ENCODE results near the gene FBXO39. TPM values are rescaled to one million over a fixed set of nuclear protein-coding genes. Genes with fewer than 3 reads are reported as not detected.
A peak's percentile ranks its signal among the peaks of the same experiment; 100 is the strongest.
"Not testable (repeated sequence)": the region's sequence is repeated elsewhere in the genome, so short reads cannot be mapped to it uniquely, and the experiment has no call there.

The FBXO39 gene
- total and polyA plus RNA-seq, 5 donors from 2014 or later = 0.13 to 0.54 TPM; not detected in 3

DNA sequence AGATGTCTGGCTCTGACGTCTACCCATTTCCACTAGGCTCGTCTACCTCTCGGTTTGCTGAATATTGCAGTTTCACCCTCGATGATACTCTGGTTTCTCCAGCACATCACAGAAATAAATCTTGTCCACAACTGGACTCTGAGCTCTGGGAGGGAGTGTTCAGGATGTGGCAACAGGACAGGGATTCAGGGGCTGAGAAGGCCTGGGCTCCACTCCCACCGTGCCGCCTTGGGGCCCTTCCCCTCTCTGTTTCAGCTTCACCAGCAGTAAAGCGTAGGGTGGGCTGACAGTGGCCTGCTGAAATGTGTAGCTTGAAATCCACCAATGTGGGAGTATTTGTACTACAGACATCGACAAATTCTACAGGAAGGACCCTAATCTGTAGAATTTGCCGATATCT, 35.5 kb downstream of the FBXO39 start:
- H3K4me3 Mint-ChIP-seq = no peak overlapping the region
- Histone ChIP-seq H3K4me3 (ENCODE audit: low read depth, low read length) (no peak overlapping the region), H3K27me3 (ENCODE audit: control insufficient read depth, insufficient read depth, low read length) (peaks cover 5% of the 10 kb centered on the region), H3K9me3 (ENCODE audit: control insufficient read depth in 2 of 2, low read length in 2 of 2) (no peaks in the 10 kb centered on the region), H3K4me1 (ENCODE audit: control insufficient read depth, insufficient read depth, low read length, poor library complexity, severe bottlenecking) (no peaks in the 10 kb centered on the region), H3K36me3 (ENCODE audit: control insufficient read depth, insufficient read depth, low read length) (no peaks in the 10 kb centered on the region), H3K27ac (ENCODE audit: insufficient read depth, low read length, poor library complexity, severe bottlenecking) (no peak overlapping the region)
- H3K4me1 Mint-ChIP-seq = no peaks in the 10 kb centered on the region
- H3K36me3 Mint-ChIP-seq = no peaks in the 10 kb centered on the region
- ATAC-seq (ENCODE audit: low read depth in 2 of 2) (no peak), DNase-seq (no peak)
- H3K27me3 Mint-ChIP-seq = peaks cover 18% of the 10 kb centered on the region
- H3K9me3 Mint-ChIP-seq = no peaks in the 10 kb centered on the region
- H3K27ac Mint-ChIP-seq = no peak overlapping the region

DNA sequence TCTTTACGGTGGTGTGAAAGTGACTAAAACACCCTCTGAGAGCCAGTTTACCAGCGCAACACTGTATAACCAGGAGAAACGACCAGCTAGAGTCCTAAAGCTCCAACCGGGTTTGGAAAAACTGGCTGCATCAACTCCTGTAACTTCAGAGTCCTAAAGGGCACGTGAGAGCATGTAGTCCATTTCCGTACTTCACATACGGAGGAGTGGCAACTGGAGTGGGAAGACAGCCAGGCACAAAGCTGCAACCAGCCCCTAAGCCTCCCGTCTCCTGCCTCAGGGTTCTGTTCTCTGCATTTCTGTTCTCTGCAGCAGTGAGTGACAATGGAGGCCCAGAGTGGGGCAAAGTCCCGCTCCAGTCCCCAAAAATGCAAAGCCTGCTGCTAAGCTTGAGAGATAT, 36.3 kb downstream of the FBXO39 start:
- DNase-seq = no peak
- no peaks in the 10 kb centered on the region for H3K9me3 Mint-ChIP-seq
- no peaks in the 10 kb centered on the region for H3K9me3 ChIP-seq (ENCODE audit: control insufficient read depth in 2 of 2, low read length in 2 of 2)
- H3K36me3 ChIP-seq (ENCODE audit: control insufficient read depth, insufficient read depth, low read length) = no peaks in the 10 kb centered on the region
- H3K4me3 ChIP-seq (ENCODE audit: low read depth, low read length) = no peak overlapping the region
- H3K27ac ChIP-seq (ENCODE audit: insufficient read depth, low read length, poor library complexity, severe bottlenecking) = no peak overlapping the region
- H3K27me3 ChIP-seq (ENCODE audit: control insufficient read depth, insufficient read depth, low read length) = peaks cover 5% of the 10 kb centered on the region
- H3K4me3 Mint-ChIP-seq = no peak overlapping the region
- no peak for ATAC-seq (ENCODE audit: low read depth in 2 of 2)
- H3K27ac Mint-ChIP-seq = no peak overlapping the region
- H3K4me1 Mint-ChIP-seq = no peaks in the 10 kb centered on the region
- peaks cover 15% of the 10 kb centered on the region for H3K27me3 Mint-ChIP-seq
- H3K4me1 ChIP-seq (ENCODE audit: control insufficient read depth, insufficient read depth, low read length, poor library complexity, severe bottlenecking) = no peaks in the 10 kb centered on the region
- H3K36me3 Mint-ChIP-seq = no peaks in the 10 kb centered on the region

DNA sequence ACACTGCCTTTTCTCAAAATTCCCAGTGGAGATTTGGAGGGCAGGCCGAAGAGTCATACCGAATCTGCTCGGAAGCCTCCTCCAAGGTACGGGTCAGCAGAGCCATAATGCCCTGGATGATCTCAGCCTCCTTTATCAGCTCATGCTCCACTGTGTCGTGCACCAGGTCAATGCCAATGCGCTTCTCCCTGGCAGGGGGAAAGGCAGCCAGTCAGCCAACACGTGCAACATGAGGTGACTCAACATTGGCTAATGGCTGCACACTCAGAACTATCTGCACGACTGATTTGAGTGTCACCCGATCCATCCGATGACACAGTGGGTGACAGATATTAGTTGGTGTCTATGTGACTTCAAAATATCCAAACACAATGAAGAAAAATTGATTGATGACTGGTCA, 39.8 kb downstream of the FBXO39 start:
- Mint-ChIP-seq H3K27ac (no peak overlapping the region), H3K27me3 (peaks cover 22% of the 10 kb centered on the region), H3K9me3 (peaks cover 0 to 1% (median 0%) of the 10 kb centered on the region in 7 donors), H3K4me3 (no peak overlapping the region), H3K4me1 (peaks cover 0 to 2% (median 0%) of the 10 kb centered on the region in 4 donors), H3K36me3 (no peaks in the 10 kb centered on the region)
- H3K4me3 ChIP-seq (ENCODE audit: low read depth, low read length) = no peak overlapping the region
- no peak overlapping the region for H3K27ac ChIP-seq (ENCODE audit: insufficient read depth, low read length, poor library complexity, severe bottlenecking)
- ATAC-seq (ENCODE audit: low read depth in 2 of 2) (no peak), DNase-seq (no peak)
- H3K4me1 ChIP-seq (ENCODE audit: control insufficient read depth, insufficient read depth, low read length, poor library complexity, severe bottlenecking) = no peaks in the 10 kb centered on the region
- H3K27me3 ChIP-seq (ENCODE audit: control insufficient read depth, insufficient read depth, low read length) = no peaks in the 10 kb centered on the region
- H3K36me3 ChIP-seq (ENCODE audit: control insufficient read depth, insufficient read depth, low read length) = no peaks in the 10 kb centered on the region
- no peaks in the 10 kb centered on the region for H3K9me3 ChIP-seq (ENCODE audit: control insufficient read depth in 2 of 2, low read length in 2 of 2)

DNA sequence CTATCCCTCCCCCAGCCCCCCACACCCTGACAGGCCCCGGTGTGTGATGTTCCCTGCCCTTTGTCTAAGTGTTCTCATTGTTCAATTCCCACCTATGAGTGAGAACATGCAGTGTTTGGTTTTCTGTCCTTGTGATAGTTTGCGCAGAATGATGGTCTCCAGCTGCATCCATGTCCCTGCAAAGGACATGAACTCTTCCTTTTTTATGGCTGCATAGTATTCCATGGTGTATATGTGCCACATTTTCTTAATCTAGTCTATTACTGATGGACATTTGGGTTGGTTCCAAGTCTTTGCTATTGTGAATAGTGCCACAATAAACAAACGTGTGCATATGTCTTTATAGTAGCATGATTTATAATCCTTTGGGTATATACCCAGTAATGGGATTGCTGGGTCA, 40.4 kb downstream of the FBXO39 start:
- H3K9me3 ChIP-seq (ENCODE audit: control insufficient read depth in 2 of 2, low read length in 2 of 2); H3K4me3 Mint-ChIP-seq; H3K36me3 Mint-ChIP-seq; H3K4me3 ChIP-seq (ENCODE audit: low read depth, low read length); H3K9me3 Mint-ChIP-seq; H3K27me3 ChIP-seq (ENCODE audit: control insufficient read depth, insufficient read depth, low read length); DNase-seq; H3K4me1 Mint-ChIP-seq; H3K27ac ChIP-seq (ENCODE audit: insufficient read depth, low read length, poor library complexity, severe bottlenecking); H3K27ac Mint-ChIP-seq; H3K4me1 ChIP-seq (ENCODE audit: control insufficient read depth, insufficient read depth, low read length, poor library complexity, severe bottlenecking); ATAC-seq (ENCODE audit: low read depth in 2 of 2); H3K36me3 ChIP-seq (ENCODE audit: control insufficient read depth, insufficient read depth, low read length): not testable (repeated sequence)
- H3K27me3 Mint-ChIP-seq = peaks cover 28% of the 10 kb centered on the region

DNA sequence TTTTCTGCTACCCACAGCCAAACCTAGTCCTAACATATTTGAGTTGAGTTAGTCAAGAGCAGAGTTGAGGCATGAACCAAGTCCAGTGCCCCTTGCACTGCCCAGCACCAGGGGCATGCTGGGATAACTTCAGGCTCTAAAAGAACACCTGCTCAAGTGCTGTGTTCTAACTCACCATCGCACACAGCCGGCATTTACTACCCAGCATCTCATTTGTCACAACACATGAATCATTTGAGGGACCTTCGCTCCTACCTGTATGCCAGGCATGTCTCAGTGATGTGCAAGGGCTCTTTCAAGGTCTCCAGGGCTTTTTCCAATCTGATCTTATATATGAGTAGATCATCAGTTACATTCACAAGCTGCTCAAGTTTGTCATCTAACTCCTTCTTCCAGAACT, 42.9 kb downstream of the FBXO39 start:
- H3K4me1 ChIP-seq (ENCODE audit: control insufficient read depth, insufficient read depth, low read length, poor library complexity, severe bottlenecking) = no peaks in the 10 kb centered on the region
- H3K9me3 Mint-ChIP-seq = peaks cover 0 to 1% (median 0%) of the 10 kb centered on the region in 7 donors
- no peaks in the 10 kb centered on the region for H3K9me3 ChIP-seq (ENCODE audit: control insufficient read depth in 2 of 2, low read length in 2 of 2)
- peaks cover 0 to 4% (median 1%) of the 10 kb centered on the region in 4 donors for H3K4me1 Mint-ChIP-seq
- H3K27me3 Mint-ChIP-seq = peaks cover 48% of the 10 kb centered on the region
- no peak overlapping the region for H3K4me3 ChIP-seq (ENCODE audit: low read depth, low read length)
- H3K27me3 ChIP-seq (ENCODE audit: control insufficient read depth, insufficient read depth, low read length) = peaks cover 2% of the 10 kb centered on the region
- H3K36me3 Mint-ChIP-seq = no peaks in the 10 kb centered on the region
- H3K27ac ChIP-seq (ENCODE audit: insufficient read depth, low read length, poor library complexity, severe bottlenecking) = no peak overlapping the region
- H3K36me3 ChIP-seq (ENCODE audit: control insufficient read depth, insufficient read depth, low read length) = no peaks in the 10 kb centered on the region
- DNase-seq (no peak), ATAC-seq (ENCODE audit: low read depth in 2 of 2) (no peak)
- H3K4me3 Mint-ChIP-seq = no peak overlapping the region
- no peak overlapping the region for H3K27ac Mint-ChIP-seq

DNA sequence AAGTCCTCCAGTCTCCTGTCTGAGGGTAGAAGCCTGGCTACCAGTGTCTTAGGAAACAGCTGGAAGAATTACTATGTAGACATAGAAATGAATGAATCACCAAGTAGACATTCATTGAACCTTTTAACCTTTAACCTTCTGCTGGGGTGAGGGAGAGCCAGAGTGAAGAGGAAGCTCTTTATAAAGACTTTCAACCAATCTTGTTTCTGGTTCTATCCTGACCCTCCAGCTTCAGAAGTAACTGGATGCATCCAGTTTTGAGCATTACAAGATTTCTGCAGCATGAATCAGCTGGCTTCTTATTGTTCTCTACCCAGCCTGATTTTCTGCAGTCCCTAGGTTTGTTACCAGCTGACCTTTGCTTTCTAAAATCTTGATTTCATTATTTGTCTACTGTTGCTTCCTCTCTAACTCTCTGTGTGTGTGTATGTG, 47.0 kb downstream of the FBXO39 start:
- DNase-seq = no peak
- H3K4me3 ChIP-seq (ENCODE audit: low read depth, low read length) = no peak overlapping the region
- Mint-ChIP-seq H3K27ac (no peak overlapping the region), H3K4me3 (no peak overlapping the region), H3K4me1 (peaks cover 0 to 4% (median 1%) of the 10 kb centered on the region in 4 donors), H3K27me3 (peaks cover 56% of the 10 kb centered on the region), H3K9me3 (peaks cover 0 to 3% (median 0%) of the 10 kb centered on the region in 7 donors), H3K36me3 (no peaks in the 10 kb centered on the region)
- H3K4me1 ChIP-seq (ENCODE audit: control insufficient read depth, insufficient read depth, low read length, poor library complexity, severe bottlenecking) = no peaks in the 10 kb centered on the region
- no peak overlapping the region for H3K27ac ChIP-seq (ENCODE audit: insufficient read depth, low read length, poor library complexity, severe bottlenecking)
- H3K36me3 ChIP-seq (ENCODE audit: control insufficient read depth, insufficient read depth, low read length) = no peaks in the 10 kb centered on the region
- peaks cover 10% of the 10 kb centered on the region for H3K27me3 ChIP-seq (ENCODE audit: control insufficient read depth, insufficient read depth, low read length)
- ATAC-seq (ENCODE audit: low read depth in 2 of 2) = no peak
- H3K9me3 ChIP-seq (ENCODE audit: control insufficient read depth in 2 of 2, low read length in 2 of 2) = no peaks in the 10 kb centered on the region

DNA sequence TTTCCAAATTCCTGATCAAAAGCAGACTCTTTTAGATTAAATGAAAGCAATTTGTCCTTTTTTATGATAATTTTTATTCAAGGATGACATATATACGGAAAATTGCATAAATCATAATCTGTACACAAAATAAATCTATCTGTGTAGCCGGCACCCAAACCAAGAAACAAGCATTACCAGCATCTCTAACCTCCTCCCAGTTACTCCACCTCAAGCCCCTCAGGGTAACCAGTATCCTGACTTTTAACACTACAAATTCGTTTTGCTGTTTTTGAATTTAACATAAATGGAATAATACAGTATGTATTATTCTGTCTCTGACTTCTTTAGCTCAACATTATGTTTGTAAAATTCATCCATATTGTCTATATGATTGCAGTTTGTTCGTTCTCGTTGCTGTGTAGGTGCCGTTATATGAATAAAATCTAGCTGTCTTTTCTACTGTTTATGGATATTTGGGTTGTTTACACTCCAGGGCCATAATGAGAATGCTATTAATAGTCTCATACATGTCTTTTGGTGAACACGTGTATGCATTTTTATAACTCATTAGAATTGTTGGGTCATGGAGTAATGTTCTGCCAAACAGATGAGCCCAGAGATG, 54.5 kb downstream of the FBXO39 start:
- H3K4me1 Mint-ChIP-seq = peaks cover 0 to 17% (median 6%) of the 10 kb centered on the region in 4 donors
- peaks cover 65% of the 10 kb centered on the region for H3K27me3 Mint-ChIP-seq
- Histone ChIP-seq H3K36me3 (ENCODE audit: control insufficient read depth, insufficient read depth, low read length) (no peaks in the 10 kb centered on the region), H3K27me3 (ENCODE audit: control insufficient read depth, insufficient read depth, low read length) (peaks cover 48% of the 10 kb centered on the region), H3K4me1 (ENCODE audit: control insufficient read depth, insufficient read depth, low read length, poor library complexity, severe bottlenecking) (peaks cover 11% of the 10 kb centered on the region), H3K9me3 (ENCODE audit: control insufficient read depth in 2 of 2, low read length in 2 of 2) (no peaks in the 10 kb centered on the region), H3K4me3 (ENCODE audit: low read depth, low read length) (no peak overlapping the region), H3K27ac (ENCODE audit: insufficient read depth, low read length, poor library complexity, severe bottlenecking) (no peak overlapping the region)
- peak overlapping the region in 2 of 4 donors; percentile 24 to 29 for H3K4me3 Mint-ChIP-seq
- H3K9me3 Mint-ChIP-seq = peaks cover 0 to 4% (median 0%) of the 10 kb centered on the region in 7 donors
- H3K36me3 Mint-ChIP-seq = no peaks in the 10 kb centered on the region
- no peak overlapping the region for H3K27ac Mint-ChIP-seq
- DNase-seq = no peak
- no peak for ATAC-seq (ENCODE audit: low read depth in 2 of 2)

DNA sequence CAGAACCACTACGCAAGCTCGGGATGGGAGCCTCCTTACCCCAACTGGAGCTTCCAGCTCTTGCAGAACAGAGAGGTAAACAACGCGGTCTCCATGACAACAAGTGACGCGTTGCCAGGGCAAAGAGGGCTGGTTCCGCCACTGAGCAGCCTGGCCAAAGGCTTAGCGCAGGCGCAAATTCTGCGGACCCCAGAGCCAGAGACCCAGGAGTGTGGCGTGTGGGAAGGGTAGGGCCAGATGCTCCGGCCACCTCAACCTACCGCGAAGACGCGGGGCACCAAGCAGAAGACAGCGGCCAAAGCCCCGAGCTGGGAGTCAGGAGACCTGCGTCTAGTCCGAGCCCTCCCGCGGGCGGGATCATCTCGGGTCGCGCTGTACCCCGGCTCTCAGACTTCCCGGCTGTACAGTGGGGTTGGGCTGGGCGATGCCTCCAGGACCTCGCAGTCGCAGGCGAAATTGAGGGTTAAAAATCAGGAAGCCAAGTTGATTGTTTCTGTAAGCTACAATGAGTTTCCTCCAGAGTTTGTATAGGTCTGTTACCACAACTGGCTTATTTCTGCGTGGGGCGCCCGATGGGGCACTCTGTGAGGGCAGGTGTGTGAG, 55.7 kb downstream of the FBXO39 start, which contains the start of gene TEKT1:
Gene TEKT1, minus strand, starts transcription at position 69 of the 603 bp plus-strand sequence. CDS start 1,353 bp downstream, outside the sequence.
- Histone ChIP-seq H3K36me3 (ENCODE audit: control insufficient read depth, insufficient read depth, low read length) (no peaks in the 10 kb centered on the region), H3K9me3 (ENCODE audit: control insufficient read depth in 2 of 2, low read length in 2 of 2) (no peaks in the 10 kb centered on the region), H3K4me1 (ENCODE audit: control insufficient read depth, insufficient read depth, low read length, poor library complexity, severe bottlenecking) (peaks cover 11% of the 10 kb centered on the region), H3K27ac (ENCODE audit: insufficient read depth, low read length, poor library complexity, severe bottlenecking) (no peak within 1 kb of the TSS), H3K27me3 (ENCODE audit: control insufficient read depth, insufficient read depth, low read length) (peaks cover 54% of the 10 kb centered on the region), H3K4me3 (ENCODE audit: low read depth, low read length) (no peak within 1 kb of the TSS)
- H3K27me3 Mint-ChIP-seq = peaks cover 76% of the 10 kb centered on the region
- no peaks in the 10 kb centered on the region for H3K36me3 Mint-ChIP-seq
- DNase-seq = peak; percentile 53 to 61 (median 58)
- peak within 1 kb of the TSS in 1 of 3 donors; percentile 83 for H3K27ac Mint-ChIP-seq
- H3K4me3 Mint-ChIP-seq = peak within 1 kb of the TSS in 3 of 4 donors; percentile 73 to 81 (median 76)
- peak; percentile 75 to 81 for ATAC-seq (ENCODE audit: low read depth in 2 of 2)
- peaks cover 0 to 2% (median 0%) of the 10 kb centered on the region in 7 donors for H3K9me3 Mint-ChIP-seq
- H3K4me1 Mint-ChIP-seq = peaks cover 0 to 17% (median 6%) of the 10 kb centered on the region in 4 donors

Data from CD4-positive, CD25-positive, alpha-beta regulatory T cell (primary cell).